ENCODE data around the gene RFX1.
"Not testable (repeated sequence)": the region's sequence is repeated elsewhere in the genome, so short reads cannot be mapped to it uniquely, and the experiment has no call there.

The RFX1 gene

DNA sequence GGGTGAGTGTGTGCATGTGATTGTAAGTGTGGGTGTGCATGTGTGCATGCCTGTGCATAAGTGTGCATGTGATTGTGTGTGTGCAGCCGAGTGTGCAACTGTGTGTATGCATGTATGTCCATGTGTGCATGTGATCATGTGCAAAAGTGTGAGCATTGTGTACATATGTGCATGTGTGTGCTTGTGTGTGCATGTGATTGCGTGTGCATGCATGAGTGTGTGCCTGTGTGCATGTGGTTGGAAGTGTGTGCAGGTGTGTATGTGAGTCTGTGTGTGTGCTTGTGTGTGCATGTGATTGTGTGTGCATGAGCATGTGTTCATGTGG is 71.4 kb downstream of the RFX1 start:
- Histone ChIP-seq H3K9me3 (replicated peaks; ENCODE audit: low read length) (no peaks in the 10 kb centered on the region), H3K4me2 (ENCODE audit: low read length) (no peak overlapping the region), H3K9ac (ENCODE audit: low read depth, low read length) (no peak overlapping the region), H3K4me1 (ENCODE audit: control insufficient read depth, insufficient read depth, low read length) (peaks cover 16% of the 10 kb centered on the region), H3K27me3 (ENCODE audit: control insufficient read depth, insufficient read depth, low read length) (peaks cover 4% of the 10 kb centered on the region), H3K4me3 (ENCODE audit: low read length) (no peak overlapping the region), H3K36me3 (ENCODE audit: insufficient read depth, low read length) (peaks cover 4% of the 10 kb centered on the region)

DNA sequence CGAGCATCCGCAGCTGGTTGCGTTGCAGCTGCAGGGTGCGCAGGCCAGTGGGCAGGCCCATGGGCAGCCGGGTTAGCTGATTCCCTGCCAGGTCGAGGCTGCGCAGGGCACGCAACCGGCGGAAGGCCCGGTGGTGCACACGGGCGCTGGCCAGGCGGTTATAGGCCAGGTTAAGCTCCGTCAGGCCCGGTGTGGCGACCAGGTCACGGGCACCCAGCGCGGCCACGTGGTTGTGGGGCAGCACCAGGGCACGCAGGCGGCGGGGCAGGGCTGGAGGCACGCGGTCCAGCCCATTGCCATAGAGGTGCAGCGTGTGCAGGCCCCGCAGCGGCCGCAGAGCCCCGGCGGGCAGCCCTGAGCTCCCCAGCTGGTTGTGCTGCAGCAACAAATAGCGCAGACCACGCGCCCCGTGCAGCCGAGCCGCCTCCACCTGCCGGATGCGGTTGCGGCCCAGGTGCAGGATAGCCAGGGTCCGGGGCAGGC is 73.2 kb downstream of the RFX1 start:
- Histone ChIP-seq H3K36me3 (ENCODE audit: insufficient read depth, low read length) (peaks cover 9% of the 10 kb centered on the region), H3K4me3 (ENCODE audit: low read length) (no peak overlapping the region), H3K27me3 (ENCODE audit: control insufficient read depth, insufficient read depth, low read length) (peaks cover 4% of the 10 kb centered on the region), H3K9ac (ENCODE audit: low read depth, low read length) (no peak overlapping the region), H3K4me1 (ENCODE audit: control insufficient read depth, insufficient read depth, low read length) (peaks cover 7% of the 10 kb centered on the region), H3K9me3 (replicated peaks; ENCODE audit: low read length) (no peaks in the 10 kb centered on the region), H3K4me2 (ENCODE audit: low read length) (no peak overlapping the region)

DNA sequence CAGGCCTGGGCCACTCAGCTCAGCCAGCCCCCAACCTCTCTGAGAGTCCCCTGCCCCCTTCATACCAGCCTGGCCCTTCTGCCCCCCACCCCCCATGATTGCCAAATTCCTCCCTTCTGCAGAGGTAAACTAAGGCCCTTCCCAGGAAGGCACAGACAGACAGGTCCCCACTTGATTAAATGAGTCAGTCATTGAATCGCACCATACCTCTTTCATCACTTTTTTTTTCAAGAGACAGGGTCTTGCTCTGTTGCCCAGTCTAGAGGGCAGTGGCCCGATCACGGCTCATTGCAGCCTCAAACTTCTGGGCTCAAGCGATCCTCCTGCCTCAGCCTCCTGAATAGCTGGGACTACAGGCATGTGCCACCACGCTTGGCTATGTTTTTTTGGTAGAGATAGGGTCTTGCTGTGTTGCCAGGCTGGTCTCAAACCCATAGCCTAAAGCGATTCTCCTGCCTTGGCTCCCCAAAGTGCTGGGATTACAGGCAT is 73.9 kb downstream of the RFX1 start:
- Histone ChIP-seq H3K4me3 (ENCODE audit: low read length) (no peak overlapping the region), H3K36me3 (ENCODE audit: insufficient read depth, low read length) (peaks cover 12% of the 10 kb centered on the region), H3K4me2 (ENCODE audit: low read length) (no peak overlapping the region), H3K9ac (ENCODE audit: low read depth, low read length) (no peak overlapping the region), H3K27me3 (ENCODE audit: control insufficient read depth, insufficient read depth, low read length) (peaks cover 4% of the 10 kb centered on the region), H3K9me3 (replicated peaks; ENCODE audit: low read length) (no peaks in the 10 kb centered on the region), H3K4me1 (ENCODE audit: control insufficient read depth, insufficient read depth, low read length) (no peaks in the 10 kb centered on the region)

GRCh38 chr19:13931391-13932148 is 74.5 kb downstream of the RFX1 start:
- Histone ChIP-seq H3K4me1 (ENCODE audit: control insufficient read depth, insufficient read depth, low read length) (no peaks in the 10 kb centered on the region), H3K27me3 (ENCODE audit: control insufficient read depth, insufficient read depth, low read length) (peaks cover 4% of the 10 kb centered on the region), H3K4me2 (ENCODE audit: low read length) (no peak overlapping the region), H3K36me3 (ENCODE audit: insufficient read depth, low read length) (peaks cover 17% of the 10 kb centered on the region), H3K9ac (ENCODE audit: low read depth, low read length) (no peak overlapping the region), H3K9me3 (replicated peaks; ENCODE audit: low read length) (no peaks in the 10 kb centered on the region), H3K4me3 (ENCODE audit: low read length) (no peak overlapping the region)

GRCh38 chr19:13930402-13930801 is 75.7 kb downstream of the RFX1 start:
- H3K4me3 ChIP-seq (ENCODE audit: low read length): no peak overlapping the region
- H3K9me3 ChIP-seq (replicated peaks; ENCODE audit: low read length): no peaks in the 10 kb centered on the region
- no peak overlapping the region for H3K9ac ChIP-seq (ENCODE audit: low read depth, low read length)
- H3K4me2 ChIP-seq (ENCODE audit: low read length): no peak overlapping the region
- H3K36me3 ChIP-seq (ENCODE audit: insufficient read depth, low read length): peaks cover 17% of the 10 kb centered on the region
- H3K4me1 ChIP-seq (ENCODE audit: control insufficient read depth, insufficient read depth, low read length): no peaks in the 10 kb centered on the region
- H3K27me3 ChIP-seq (ENCODE audit: control insufficient read depth, insufficient read depth, low read length): peaks cover 4% of the 10 kb centered on the region

DNA sequence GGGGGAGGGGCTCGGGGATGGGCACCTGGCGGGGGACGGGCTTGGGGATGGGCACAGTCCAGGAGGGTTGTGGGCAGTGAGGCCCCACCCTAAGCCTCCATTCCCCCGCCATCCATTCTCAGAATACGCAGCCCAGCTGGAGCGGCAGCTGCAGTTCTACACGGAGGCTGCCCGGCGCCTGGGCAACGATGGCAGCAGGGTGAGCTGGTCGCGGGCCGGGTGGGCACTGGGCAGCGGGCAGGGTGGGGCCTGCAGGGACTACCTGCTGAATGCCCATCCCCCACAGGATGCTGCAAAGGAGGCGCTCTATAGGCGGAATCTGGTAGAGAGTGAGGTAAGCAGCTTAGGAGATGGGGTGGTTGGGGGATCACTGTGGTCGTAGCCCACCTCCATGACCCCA is 76.2 kb downstream of the RFX1 start:
- peaks cover 17% of the 10 kb centered on the region for H3K36me3 ChIP-seq (ENCODE audit: insufficient read depth, low read length)
- no peak overlapping the region for H3K4me2 ChIP-seq (ENCODE audit: low read length)
- H3K4me1 ChIP-seq (ENCODE audit: control insufficient read depth, insufficient read depth, low read length): no peaks in the 10 kb centered on the region
- no peak overlapping the region for H3K9ac ChIP-seq (ENCODE audit: low read depth, low read length)
- no peak overlapping the region for H3K4me3 ChIP-seq (ENCODE audit: low read length)
- H3K27me3 ChIP-seq (ENCODE audit: control insufficient read depth, insufficient read depth, low read length): peaks cover 4% of the 10 kb centered on the region
- no peaks in the 10 kb centered on the region for H3K9me3 ChIP-seq (replicated peaks; ENCODE audit: low read length)

DNA sequence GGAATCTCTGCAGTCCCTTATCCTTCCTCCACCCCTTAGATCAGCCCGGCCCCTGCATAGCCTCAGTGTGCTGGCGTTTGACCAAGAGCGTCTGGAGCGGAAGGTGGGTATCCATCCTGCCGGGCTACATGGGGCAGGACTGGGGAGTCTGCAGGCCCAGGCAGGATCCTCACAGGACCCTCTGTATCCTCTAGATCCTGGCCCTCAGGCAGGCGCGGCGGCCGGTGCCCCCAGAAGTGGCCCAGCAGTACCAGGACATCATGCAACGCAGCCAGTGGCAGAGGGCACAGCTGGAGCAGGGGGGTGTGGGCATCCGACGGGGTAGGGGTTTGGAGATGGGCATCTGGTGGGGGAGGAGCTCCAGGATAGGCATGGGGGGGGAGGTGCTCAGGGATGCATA is 76.8 kb downstream of the RFX1 start:
- H3K4me2 ChIP-seq (ENCODE audit: low read length): no peak overlapping the region
- H3K36me3 ChIP-seq (ENCODE audit: insufficient read depth, low read length): peaks cover 17% of the 10 kb centered on the region
- H3K4me1 ChIP-seq (ENCODE audit: control insufficient read depth, insufficient read depth, low read length): no peaks in the 10 kb centered on the region
- no peak overlapping the region for H3K4me3 ChIP-seq (ENCODE audit: low read length)
- H3K9me3 ChIP-seq (replicated peaks; ENCODE audit: low read length): no peaks in the 10 kb centered on the region
- no peak overlapping the region for H3K9ac ChIP-seq (ENCODE audit: low read depth, low read length)
- H3K27me3 ChIP-seq (ENCODE audit: control insufficient read depth, insufficient read depth, low read length): peaks cover 4% of the 10 kb centered on the region

DNA sequence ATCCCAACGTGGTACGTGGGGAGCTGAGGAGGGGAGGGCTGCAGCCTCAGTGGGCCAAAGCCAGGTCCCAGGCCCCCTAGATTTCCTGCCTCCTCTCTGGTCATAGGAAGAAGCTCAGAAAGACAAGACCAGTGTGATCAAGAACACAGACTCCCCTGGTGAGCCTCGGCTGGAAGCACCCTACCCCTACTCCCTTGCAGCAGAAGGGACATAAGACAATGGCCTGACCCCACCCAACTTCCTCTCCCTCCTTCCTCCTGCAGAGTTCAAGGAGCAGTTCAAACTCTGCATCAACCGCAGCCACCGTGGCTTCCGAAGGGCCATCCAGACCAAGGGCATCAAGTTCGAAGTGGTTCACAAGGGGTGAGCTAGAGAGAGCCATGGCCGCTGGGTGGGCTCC is 79.4 kb downstream of the RFX1 start:
- Histone ChIP-seq H3K9ac (ENCODE audit: low read depth, low read length) (no peak overlapping the region), H3K4me3 (ENCODE audit: low read length) (no peak overlapping the region), H3K9me3 (replicated peaks; ENCODE audit: low read length) (no peaks in the 10 kb centered on the region), H3K4me2 (ENCODE audit: low read length) (no peak overlapping the region), H3K4me1 (ENCODE audit: control insufficient read depth, insufficient read depth, low read length) (no peaks in the 10 kb centered on the region), H3K36me3 (ENCODE audit: insufficient read depth, low read length) (peaks cover 27% of the 10 kb centered on the region), H3K27me3 (ENCODE audit: control insufficient read depth, insufficient read depth, low read length) (no peaks in the 10 kb centered on the region)

DNA sequence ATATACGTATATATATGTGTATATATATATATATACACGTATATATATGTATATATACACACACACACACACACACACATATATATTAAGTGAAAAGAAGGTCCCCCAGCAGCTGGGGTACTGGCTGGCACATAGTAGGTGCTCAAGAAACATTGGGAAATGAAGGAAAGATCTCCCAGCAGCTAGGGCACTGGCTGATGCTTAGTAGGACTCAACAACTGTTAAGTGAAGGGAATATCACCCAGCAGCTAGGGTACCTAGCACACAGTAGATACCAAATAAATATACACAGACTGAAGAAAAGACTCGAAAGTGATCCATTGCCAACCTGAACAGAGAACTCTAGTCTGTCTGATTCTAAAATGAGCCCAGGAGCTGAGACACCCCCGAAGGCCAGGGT is 80.1 kb downstream of the RFX1 start:
- Histone ChIP-seq H3K4me3 (ENCODE audit: low read length) (no peak overlapping the region), H3K9ac (ENCODE audit: low read depth, low read length) (no peak overlapping the region), H3K4me1 (ENCODE audit: control insufficient read depth, insufficient read depth, low read length) (no peaks in the 10 kb centered on the region), H3K36me3 (ENCODE audit: insufficient read depth, low read length) (peaks cover 34% of the 10 kb centered on the region), H3K9me3 (replicated peaks; ENCODE audit: low read length) (no peaks in the 10 kb centered on the region), H3K4me2 (ENCODE audit: low read length) (no peak overlapping the region), H3K27me3 (ENCODE audit: control insufficient read depth, insufficient read depth, low read length) (no peaks in the 10 kb centered on the region)

DNA sequence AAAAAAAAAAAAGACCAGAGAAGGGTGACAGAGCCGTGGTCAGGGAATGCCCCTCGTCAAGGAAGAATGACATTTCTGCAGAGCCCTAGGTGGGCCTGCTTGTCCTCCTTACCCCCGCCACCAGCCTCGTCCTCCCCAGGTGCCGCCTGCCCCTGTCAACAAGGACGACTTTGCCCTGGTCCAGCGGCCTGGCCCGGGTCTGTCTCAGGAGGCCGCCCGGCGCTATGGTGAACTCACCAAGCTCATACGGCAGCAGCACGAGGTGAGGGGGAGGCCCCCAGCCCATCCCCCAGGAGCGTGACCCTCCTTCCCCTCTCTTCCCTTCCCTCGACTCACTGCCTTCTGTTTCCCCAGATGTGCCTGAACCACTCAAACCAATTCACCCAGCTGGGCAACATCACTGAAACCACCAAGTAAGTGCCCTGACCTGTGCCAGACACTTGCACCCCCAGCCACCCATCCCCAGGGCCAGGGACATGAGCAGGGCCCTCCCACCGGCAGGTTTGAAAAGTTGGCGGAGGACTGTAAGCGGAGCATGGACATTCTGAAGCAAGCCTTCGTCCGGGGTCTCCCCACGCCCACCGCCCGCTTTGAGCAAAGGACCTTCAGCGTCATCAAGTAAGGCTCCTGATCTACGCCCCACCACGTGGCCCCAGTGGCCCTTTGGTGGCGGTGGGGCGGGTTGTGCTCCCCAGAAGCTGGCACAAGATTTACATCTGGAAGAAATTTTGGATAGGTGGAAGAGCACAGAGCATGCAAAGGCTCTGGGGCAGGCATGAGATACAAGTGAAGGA is 82.7 kb downstream of the RFX1 start:
- Histone ChIP-seq H3K36me3 (ENCODE audit: insufficient read depth, low read length) (peaks cover 42% of the 10 kb centered on the region), H3K4me2 (ENCODE audit: low read length) (no peak overlapping the region), H3K4me3 (ENCODE audit: low read length) (no peak overlapping the region), H3K9me3 (replicated peaks; ENCODE audit: low read length) (no peaks in the 10 kb centered on the region), H3K27me3 (ENCODE audit: control insufficient read depth, insufficient read depth, low read length) (no peaks in the 10 kb centered on the region), H3K9ac (ENCODE audit: low read depth, low read length) (no peak overlapping the region), H3K4me1 (ENCODE audit: control insufficient read depth, insufficient read depth, low read length) (no peaks in the 10 kb centered on the region)

DNA sequence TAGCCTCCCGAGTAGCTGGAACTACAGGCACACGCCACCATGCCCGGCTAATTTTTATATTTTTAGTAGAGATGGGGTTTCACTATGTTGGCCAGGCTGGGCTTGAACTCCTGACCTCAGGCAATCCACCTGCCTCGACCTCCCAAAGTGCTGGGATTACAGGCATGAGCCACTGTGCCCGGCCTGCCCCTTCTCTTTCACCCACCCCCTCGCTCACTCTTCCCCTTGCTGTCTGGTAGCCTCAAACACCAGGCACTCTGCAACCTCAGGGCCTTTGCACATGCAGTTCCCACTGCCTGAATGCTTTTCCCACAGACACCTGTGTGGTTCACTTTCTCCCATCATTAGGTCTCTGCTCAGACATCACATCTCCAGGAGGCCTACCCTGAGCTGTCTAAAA is 84.0 kb downstream of the RFX1 start:
- not testable (repeated sequence) for H3K4me1 ChIP-seq (ENCODE audit: control insufficient read depth, insufficient read depth, low read length); H3K9ac ChIP-seq (ENCODE audit: low read depth, low read length); H3K9me3 ChIP-seq (replicated peaks; ENCODE audit: low read length); H3K27me3 ChIP-seq (ENCODE audit: control insufficient read depth, insufficient read depth, low read length); H3K4me2 ChIP-seq (ENCODE audit: low read length); H3K4me3 ChIP-seq (ENCODE audit: low read length)
- H3K36me3 ChIP-seq (ENCODE audit: insufficient read depth, low read length): peaks cover 35% of the 10 kb centered on the region

Data from skeletal muscle satellite cell (primary cell).